ENCODE data around the gene PGBD4. TPM values are rescaled to one million over a fixed set of nuclear protein-coding genes. Genes with fewer than 3 reads are reported as not detected.

PGBD4 gene
- total RNA-seq, 1 donor from 2014 or later = 2.0 TPM

GRCh38 chr15:34102175-34102925 lies 467 bp downstream of the PGBD4 start:
- Histone ChIP-seq H3K36me3 (peaks cover 4% of the 10 kb centered on the region), H3K27me3 (ENCODE audit: low read depth) (no peaks in the 10 kb centered on the region), H3K27ac (replicated peaks) (peak overlapping the region; percentile 91), H3K9me3 (replicated peaks) (no peaks in the 10 kb centered on the region), H3K4me1 (peaks cover 37% of the 10 kb centered on the region), H3K4me3 (peak overlapping the region; percentile 72)
- intact Hi-C loops (cut with micrococcal nuclease) = loop anchor here (10.0 kb wide), 1 partner anchor 122 kb away; the partner anchor contains the start of gene EMC4
- DNase-seq = no peak
- TF ChIP-seq CTCF (IDR thresholded peaks at IDR 0.05; ENCODE audit: borderline replicate concordance) = no peak

DNA sequence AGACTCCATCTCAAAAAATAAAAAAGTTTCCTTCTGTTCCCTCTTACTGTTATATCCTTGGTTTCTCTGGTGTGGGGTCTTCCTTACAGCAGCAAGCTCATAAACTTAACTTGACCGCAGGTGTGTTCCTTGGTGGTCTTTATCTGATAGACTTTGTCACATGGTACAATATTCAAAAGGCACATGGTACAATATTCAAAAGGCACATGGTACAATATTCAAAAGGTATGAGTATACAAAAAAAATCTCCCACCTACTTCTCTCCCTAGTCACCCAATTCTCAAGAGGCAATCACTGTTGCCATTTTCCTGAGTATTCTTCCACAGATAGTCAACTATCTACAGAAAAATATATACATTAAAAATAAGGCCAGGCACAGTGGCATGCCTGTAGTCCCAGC lies 4.5 kb downstream of the PGBD4 start:
- Histone ChIP-seq H3K9me3 (replicated peaks) (no peaks in the 10 kb centered on the region), H3K27ac (replicated peaks) (no peak overlapping the region), H3K4me3 (no peak overlapping the region), H3K27me3 (ENCODE audit: low read depth) (no peaks in the 10 kb centered on the region), H3K4me1 (peaks cover 11% of the 10 kb centered on the region), H3K36me3 (no peaks in the 10 kb centered on the region)
- DNase-seq = no peak
- intact Hi-C loops (cut with micrococcal nuclease) = loop anchor here (10.0 kb wide), 1 partner anchor 118 kb away; the partner anchor contains the start of gene EMC4
- TF ChIP-seq CTCF (IDR thresholded peaks at IDR 0.05; ENCODE audit: borderline replicate concordance) = no peak

- Histone ChIP-seq H3K27ac (replicated peaks) (no peak overlapping the region), H3K36me3 (no peaks in the 10 kb centered on the region), H3K4me1 (peaks cover 8% of the 10 kb centered on the region), H3K4me3 (no peak overlapping the region), H3K9me3 (replicated peaks) (no peaks in the 10 kb centered on the region), H3K27me3 (ENCODE audit: low read depth) (no peaks in the 10 kb centered on the region)
- TF ChIP-seq CTCF (IDR thresholded peaks at IDR 0.05; ENCODE audit: borderline replicate concordance) = no peak
- intact Hi-C loops (cut with micrococcal nuclease) = loop anchor here (10.0 kb wide), 1 partner anchor 117 kb away; the partner anchor contains the start of gene EMC4
- no peak for DNase-seq
Observed at GRCh38 chr15:34107315-34107714, 5.4 kb downstream of the PGBD4 start.

DNA sequence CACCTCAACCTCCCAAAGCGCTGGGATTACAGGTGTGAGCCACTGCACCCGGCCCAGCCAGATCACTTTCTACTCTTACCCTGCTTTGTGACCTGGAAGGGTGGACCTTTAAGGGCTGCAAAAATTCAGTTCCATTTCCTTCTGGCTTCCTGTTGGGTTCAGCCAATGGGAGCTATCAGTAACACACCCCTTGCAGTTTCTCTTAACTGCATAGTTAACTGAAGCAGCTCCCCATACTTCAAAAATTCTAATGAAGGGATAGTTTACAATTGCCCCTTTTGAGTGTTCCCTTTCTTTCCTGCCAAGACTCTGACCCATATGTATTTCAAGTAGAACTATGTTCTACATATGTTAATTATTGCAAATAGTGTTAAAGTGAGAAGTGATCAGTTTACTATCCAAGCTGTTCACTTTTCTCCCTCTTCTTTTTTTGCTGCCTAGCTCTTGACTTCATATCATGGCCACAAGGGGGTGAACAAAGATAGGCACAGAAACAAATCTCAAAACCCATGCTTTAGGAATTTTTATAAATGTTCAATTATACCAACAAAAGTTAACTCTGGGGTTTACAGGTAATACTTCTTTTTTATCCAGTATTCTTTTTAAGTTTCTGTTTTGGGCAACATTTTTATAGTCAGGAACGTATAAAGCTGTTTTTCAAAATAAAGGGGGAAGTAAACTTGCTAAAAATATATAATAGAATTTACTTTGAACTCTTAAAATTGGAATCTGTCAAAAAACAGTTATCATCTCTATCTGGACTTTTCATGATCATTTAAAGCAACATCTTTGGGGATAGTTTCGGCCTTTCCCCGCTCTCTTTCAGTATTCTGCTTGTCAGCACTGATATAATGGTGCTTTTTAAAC lies 8.1 kb downstream of the PGBD4 start:
- Histone ChIP-seq H3K36me3 (no peaks in the 10 kb centered on the region), H3K4me1 (no peaks in the 10 kb centered on the region), H3K27me3 (ENCODE audit: low read depth) (peaks cover 11% of the 10 kb centered on the region), H3K9me3 (replicated peaks) (no peaks in the 10 kb centered on the region), H3K27ac (replicated peaks) (no peak overlapping the region), H3K4me3 (no peak overlapping the region)
- TF ChIP-seq CTCF (IDR thresholded peaks at IDR 0.05; ENCODE audit: borderline replicate concordance) = peak; percentile 55
- intact Hi-C loops (cut with micrococcal nuclease) = loop anchor here (10.0 kb wide), 1 partner anchor 115 kb away; the partner anchor contains the start of gene EMC4
- no peak for DNase-seq

DNA sequence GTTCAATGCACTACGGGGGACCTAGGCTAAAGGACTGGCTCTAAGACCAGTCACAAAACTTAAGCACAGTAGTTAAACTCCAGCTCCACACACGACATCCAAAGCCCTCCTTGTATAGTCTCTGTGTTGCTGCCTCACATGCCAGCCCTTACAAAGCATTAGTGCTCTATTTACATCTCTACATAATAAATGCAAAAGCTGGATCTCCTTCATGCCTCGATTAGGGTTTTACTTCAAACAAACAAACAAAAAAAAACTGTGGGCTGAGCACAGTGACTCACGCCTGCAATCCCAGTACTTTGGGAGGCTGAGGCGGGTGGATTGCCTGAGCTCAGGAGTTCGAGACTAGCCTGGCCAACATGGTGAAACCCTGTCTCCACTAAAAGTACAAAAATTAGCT lies 9.6 kb downstream of the PGBD4 start:
- DNase-seq = no peak
- no peak overlapping the region for H3K27ac ChIP-seq (replicated peaks)
- no peaks in the 10 kb centered on the region for H3K36me3 ChIP-seq
- peaks cover 23% of the 10 kb centered on the region for H3K27me3 ChIP-seq (ENCODE audit: low read depth)
- no peak overlapping the region for H3K4me3 ChIP-seq
- H3K9me3 ChIP-seq (replicated peaks) = no peaks in the 10 kb centered on the region
- no peak for TF ChIP-seq CTCF (IDR thresholded peaks at IDR 0.05; ENCODE audit: borderline replicate concordance)
- intact Hi-C loops (cut with micrococcal nuclease) = no loop called here
- H3K4me1 ChIP-seq = no peaks in the 10 kb centered on the region

All from left ventricle myocardium inferior (tissue), 1 donor.